A549 (cell line): ENCODE results near the gene DCN. TPM values are rescaled to one million over a fixed set of nuclear protein-coding genes. Genes with fewer than 3 reads are reported as not detected.
"Not testable (repeated sequence)": the region's sequence is repeated elsewhere in the genome, so short reads cannot be mapped to it uniquely, and the experiment has no call there.

Experiments
- ATAC-seq, 2 experiments: fragments of 200-7000 bp in 1 of 2; fragments of >200 bp in 1 of 2; cut with Nextera tagmentation in 1 of 2; cut with Tn5 transposase in 1 of 2; 3 replicates each; pipeline versions ENCODE4 v1.8.0 to v1.9.1; 2018 to 2020; ENCODE audit warnings: mild to moderate bottlenecking in 1 of 2, moderate library complexity in 1 of 2
- CTCF ChIA-PET: fragments of 300-600 bp; sonication (Branson Sonifier 250); formaldehyde crosslinking; extraction: SDS; loops from one replicate; lab custom pipeline; 2021; ENCODE audit warnings: antibody characterized with exemption, inconsistent platforms; lab: Yijun Ruan, JAX
- POLR2A ChIA-PET: fragments of 350-600 bp; formaldehyde crosslinking; extraction: SDS; loops from one replicate; lab custom pipeline; 2021; ENCODE audit warnings: antibody characterized with exemption, inconsistent platforms; lab: Yijun Ruan, JAX
- DNase-seq, 2 experiments: peaks; one replicate each; pipeline versions ENCODE4 v3.0.0 to v3.0.0-alpha.2; 2011 to 2016; ENCODE audit warnings: low read depth in 1 of 2, low spot score in 1 of 2
- FAIRE-seq: peaks from 2 replicates; lab custom pipeline; 2011; peaks lifted over from hg19 to GRCh38; lab: Jason Lieb, UNC
- H3K27ac ChIP-seq, 2 experiments: fragments of >200 bp; sonication (Bioruptor Twin); formaldehyde crosslinking; 3 replicates each; pipeline ENCODE4 v1.5.1; 2016 to 2017
- H3K4me1 ChIP-seq: fragments of >200 bp; sonication (Bioruptor Twin); formaldehyde crosslinking; 3 replicates; pipeline ENCODE4 v1.6.1; 2016
- H3K4me2 ChIP-seq: fragments of >200 bp; sonication (Bioruptor Twin); formaldehyde crosslinking; 3 replicates; pipeline ENCODE4 v1.6.1; 2016
- H3K4me3 ChIP-seq: fragments of >200 bp; sonication (Bioruptor Twin); formaldehyde crosslinking; 3 replicates; pipeline ENCODE4 v1.5.1; 2016
- H3K9me3 ChIP-seq: fragments of >200 bp; sonication (Bioruptor Twin); formaldehyde crosslinking; 3 replicates; pipeline ENCODE4 v1.6.1; 2016
- BHLHE40 ChIP-seq: IDR thresholded peaks from 2 replicates; pipeline ENCODE4 v1.6.1; 2012; ENCODE audit warnings: low read depth, low read length, inconsistent platforms
- CBX2 ChIP-seq: fragments of 200-600 bp; sonication (generic); IDR thresholded peaks from 2 replicates; pipeline ENCODE4 v1.6.1; 2016; ENCODE audit warnings: low read depth, mild to moderate bottlenecking, borderline replicate concordance
- CEBPB ChIP-seq, 2 experiments: fragments of >200 bp in 1 of 2; sonication (Bioruptor Twin) in 1 of 2; formaldehyde crosslinking in 1 of 2; IDR thresholded peaks; 2 replicates each; pipeline ENCODE4 v1.6.1; 2012 to 2016
- CHD4 ChIP-seq: fragments of 200-600 bp; sonication (generic); IDR thresholded peaks from 2 replicates; pipeline ENCODE4 v1.6.1; 2016; ENCODE audit warnings: antibody characterized with exemption, mild to moderate bottlenecking, borderline replicate concordance
- ESRRA ChIP-seq: fragments of 150-350 bp; IDR thresholded peaks from 2 replicates; pipeline ENCODE4 v1.6.1; 2014; ENCODE audit warnings: mild to moderate bottlenecking, low read length, borderline replicate concordance
- GATA3 ChIP-seq: IDR thresholded peaks from 2 replicates; pipeline ENCODE4 v1.6.1; 2012; ENCODE audit warnings: borderline replicate concordance
- HDAC2 ChIP-seq: fragments of 200-600 bp; sonication (generic); IDR thresholded peaks from 2 replicates; pipeline ENCODE4 v1.6.1; 2016
- HEYL ChIP-seq: fragments of 250-450 bp; sonication (Bioruptor Pico); IDR thresholded peaks from 2 replicates; pipeline ENCODE4 v1.8.0; 2021; ENCODE audit warnings: mild to moderate bottlenecking, moderate library complexity
- HMGXB4 ChIP-seq: fragments of 250-450 bp; sonication (Bioruptor Pico); IDR thresholded peaks from 2 replicates; pipeline ENCODE4 v1.5.0; 2021; ENCODE audit warnings: mild to moderate bottlenecking, moderate library complexity, borderline replicate concordance
- HOXB13 ChIP-seq: fragments of 250-450 bp; sonication (Bioruptor Pico); IDR thresholded peaks from 2 replicates; pipeline ENCODE4 v1.5.0; 2020; ENCODE audit warnings: low read depth, mild to moderate bottlenecking, moderate library complexity
- JUN ChIP-seq, 2 experiments: fragments of >200 bp; sonication (Bioruptor Twin); formaldehyde crosslinking; IDR thresholded peaks; 2 replicates in 1 of 2; 3 replicates in 1 of 2; pipeline ENCODE4 v1.6.1; 2016 to 2017
- MAZ ChIP-seq: fragments of 150-350 bp; IDR thresholded peaks from 2 replicates; pipeline ENCODE4 v1.6.1; 2014; ENCODE audit warnings: antibody characterized with exemption, low read depth, low read length, borderline replicate concordance
- MYC ChIP-seq: IDR thresholded peaks from 2 replicates; pipeline ENCODE4 v1.6.1; 2012; ENCODE audit warnings: mild to moderate bottlenecking, inconsistent platforms, low read length, improper control_type of control experiment, borderline replicate concordance
- NR3C1 ChIP-seq: fragments of >200 bp; sonication (Bioruptor Twin); formaldehyde crosslinking; IDR thresholded peaks from 3 replicates; pipeline ENCODE4 v1.6.1; 2017
- POLR2A ChIP-seq: IDR thresholded peaks from 2 replicates; pipeline ENCODE4 v1.6.1; 2012; ENCODE audit warnings: mild to moderate bottlenecking, low read length
- RARB ChIP-seq: fragments of 250-450 bp; sonication (Bioruptor Pico); IDR thresholded peaks from 2 replicates; pipeline ENCODE4 v1.8.0; 2021; ENCODE audit warnings: mild to moderate bottlenecking, moderate library complexity
- ZC3H11A ChIP-seq: fragments of 450-650 bp; IDR thresholded peaks from 2 replicates; pipeline ENCODE4 v1.6.1; 2014; ENCODE audit warnings: antibody characterized with exemption, mild to moderate bottlenecking
- ZSCAN20 ChIP-seq: fragments of 250-450 bp; sonication (Bioruptor Pico); IDR thresholded peaks from 2 replicates; pipeline ENCODE4 v1.8.0; 2022; ENCODE audit warnings: mild to moderate bottlenecking, moderate library complexity
- WGBS: methylation state at CpG from one replicate; pipeline ENCODE4 v1.1.6; 2017; ENCODE audit errors: missing lambda C conversion rate; 5-methylcytosine and 5-hydroxymethylcytosine counted together
- polyA plus RNA-seq, 4 experiments: library from polyadenylated mRNA; depleted of rRNA in 3 of 4; stranded (reverse); fragments of >200 nt; fragmentation: RNase III in 1 of 4; extraction: RNeasy Plus Mini Kit Qiagen cat#74134 plus additional on column Dnase treatment in 1 of 4; gene quantifications; 2 replicates in 3 of 4; 3 replicates in 1 of 4; pipeline ENCODE4 v1.2.3, GENCODE V29; 2011 to 2017
- TF ChIP-seq, protein P1 (sequence below): IDR thresholded peaks from 2 replicates; pipeline ENCODE4 v1.6.1; 2012
- TF ChIP-seq, protein P2 (sequence below): IDR thresholded peaks from 2 replicates; pipeline ENCODE4 v1.6.1; 2012
- TF ChIP-seq, protein P3 (sequence below): fragments of >200 bp; sonication (Bioruptor Twin); formaldehyde crosslinking; IDR thresholded peaks from 3 replicates; pipeline ENCODE4 v1.5.1; 2016

Gene DCN
- polyA plus RNA-seq, 2 of the 4 experiments (the other 2 are of a cell fraction) = 1.0 TPM; not detected in 1

DNA sequence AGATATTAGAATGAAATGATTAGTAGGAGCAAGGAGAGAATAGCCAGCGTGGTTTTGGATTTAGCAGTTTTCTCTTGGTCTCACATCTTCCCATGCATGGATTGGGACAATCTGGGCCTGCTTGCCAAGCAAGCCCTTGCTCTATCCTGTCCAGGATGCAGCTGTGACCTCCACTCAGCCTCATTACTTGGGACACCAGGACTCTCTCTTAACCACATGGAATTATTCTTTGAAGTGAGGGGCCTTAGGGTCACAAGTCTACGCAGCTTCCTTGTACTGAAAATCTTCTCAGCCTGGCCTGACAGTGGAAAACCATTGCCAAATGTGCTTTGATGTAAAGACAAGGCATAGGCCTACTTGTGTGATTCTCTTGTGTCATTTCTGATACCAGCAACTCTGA is 28.0 kb upstream of the DCN start:
- Histone ChIP-seq H3K4me1 (no peaks in the 10 kb centered on the region), H3K9me3 (no peaks in the 10 kb centered on the region; the same call in 2 of the 3 replicates), H3K27ac (no peak overlapping the region), H3K4me2 (no peak overlapping the region), H3K4me3 (no peak overlapping the region)
- 13% methylated on average over 2 of the region's 2 CpGs for WGBS
- FAIRE-seq (no peak), DNase-seq (no peak), ATAC-seq (no peak)
- CTCF ChIA-PET = interaction anchor here (1.2 kb wide), 1 partner anchor 14 kb away, joined by 4 read pairs; no protein-coding TSS in a partner anchor
- TF ChIP-seq, protein P1, sequence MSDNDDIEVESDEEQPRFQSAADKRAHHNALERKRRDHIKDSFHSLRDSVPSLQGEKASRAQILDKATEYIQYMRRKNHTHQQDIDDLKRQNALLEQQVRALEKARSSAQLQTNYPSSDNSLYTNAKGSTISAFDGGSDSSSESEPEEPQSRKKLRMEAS = no peak
- TF ChIP-seq MYC = no peak
- TF ChIP-seq HDAC2 = no peak
- no peak for TF ChIP-seq MAZ
- no peak for TF ChIP-seq BHLHE40
- TF ChIP-seq NR3C1 = no peak
- POLR2A ChIA-PET = no interaction called here

GRCh38 chr12:91210144-91210543 is 27.5 kb upstream of the DCN start:
- TF ChIP-seq ZC3H11A = no peak
- TF ChIP-seq CHD4 = no peak
- TF ChIP-seq ZSCAN20 = no peak
- no peak for TF ChIP-seq HMGXB4 (CRISPR knock-in tag)
- TF ChIP-seq, protein P1 = no peak
- TF ChIP-seq GATA3 = no peak
- TF ChIP-seq HEYL (CRISPR knock-in tag) = no peak
- TF ChIP-seq, protein P2, sequence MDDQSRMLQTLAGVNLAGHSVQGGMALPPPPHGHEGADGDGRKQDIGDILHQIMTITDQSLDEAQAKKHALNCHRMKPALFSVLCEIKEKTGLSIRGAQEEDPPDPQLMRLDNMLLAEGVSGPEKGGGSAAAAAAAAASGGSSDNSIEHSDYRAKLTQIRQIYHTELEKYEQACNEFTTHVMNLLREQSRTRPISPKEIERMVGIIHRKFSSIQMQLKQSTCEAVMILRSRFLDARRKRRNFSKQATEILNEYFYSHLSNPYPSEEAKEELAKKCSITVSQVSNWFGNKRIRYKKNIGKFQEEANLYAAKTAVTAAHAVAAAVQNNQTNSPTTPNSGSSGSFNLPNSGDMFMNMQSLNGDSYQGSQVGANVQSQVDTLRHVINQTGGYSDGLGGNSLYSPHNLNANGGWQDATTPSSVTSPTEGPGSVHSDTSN = no peak
- TF ChIP-seq CEBPB (IDR thresholded peaks at IDR 0.05) = no peak
- TF ChIP-seq CBX2 = no peak
- no peak for TF ChIP-seq HOXB13 (CRISPR knock-in tag)
- no peak for TF ChIP-seq BHLHE40
- TF ChIP-seq POLR2A = no peak
- no peak for TF ChIP-seq ESRRA
- no peak overlapping the region for H3K4me2 ChIP-seq
- CTCF ChIA-PET = no interaction called here
- H3K4me1 ChIP-seq = no peaks in the 10 kb centered on the region
- no peaks in the 10 kb centered on the region; the same call in 2 of the 3 replicates for H3K9me3 ChIP-seq
- DNase-seq = no peak
- H3K4me3 ChIP-seq = no peak overlapping the region
- POLR2A ChIA-PET = no interaction called here
- FAIRE-seq = no peak
- no peak for ATAC-seq
- H3K27ac ChIP-seq = no peak overlapping the region

GRCh38 chr12:91207301-91207700 is 24.7 kb upstream of the DCN start:
- POLR2A ChIA-PET, DNase-seq, ATAC-seq, H3K4me2 ChIP-seq, FAIRE-seq, H3K27ac ChIP-seq, H3K4me3 ChIP-seq, H3K4me1 ChIP-seq, H3K9me3 ChIP-seq, CTCF ChIA-PET: not testable (repeated sequence)

DNA sequence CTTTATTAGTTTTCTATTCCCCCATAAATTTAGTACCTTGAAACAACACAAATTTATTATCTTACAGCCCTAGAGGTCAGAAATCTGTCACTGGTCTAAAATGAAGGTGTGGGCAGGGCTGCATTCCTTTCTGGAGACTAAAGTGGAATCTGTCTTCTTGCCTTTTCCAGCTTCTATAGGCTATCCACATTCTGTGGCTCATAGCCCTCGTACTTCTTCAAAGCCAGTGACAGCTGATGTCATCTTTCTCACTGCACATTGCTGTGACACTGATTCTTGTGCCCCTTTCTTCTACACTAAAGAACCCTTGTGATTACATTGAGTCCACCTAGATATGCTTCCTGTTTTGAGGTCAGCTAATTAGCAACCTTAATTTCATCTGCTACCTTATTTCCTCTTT is 23.2 kb upstream of the DCN start:
- no peak overlapping the region for H3K4me3 ChIP-seq
- no peaks in the 10 kb centered on the region for H3K9me3 ChIP-seq
- no peaks in the 10 kb centered on the region for H3K4me1 ChIP-seq
- H3K27ac ChIP-seq = no peak overlapping the region
- CTCF ChIA-PET = no interaction called here
- no peak for ATAC-seq
- TF ChIP-seq, protein P3, sequence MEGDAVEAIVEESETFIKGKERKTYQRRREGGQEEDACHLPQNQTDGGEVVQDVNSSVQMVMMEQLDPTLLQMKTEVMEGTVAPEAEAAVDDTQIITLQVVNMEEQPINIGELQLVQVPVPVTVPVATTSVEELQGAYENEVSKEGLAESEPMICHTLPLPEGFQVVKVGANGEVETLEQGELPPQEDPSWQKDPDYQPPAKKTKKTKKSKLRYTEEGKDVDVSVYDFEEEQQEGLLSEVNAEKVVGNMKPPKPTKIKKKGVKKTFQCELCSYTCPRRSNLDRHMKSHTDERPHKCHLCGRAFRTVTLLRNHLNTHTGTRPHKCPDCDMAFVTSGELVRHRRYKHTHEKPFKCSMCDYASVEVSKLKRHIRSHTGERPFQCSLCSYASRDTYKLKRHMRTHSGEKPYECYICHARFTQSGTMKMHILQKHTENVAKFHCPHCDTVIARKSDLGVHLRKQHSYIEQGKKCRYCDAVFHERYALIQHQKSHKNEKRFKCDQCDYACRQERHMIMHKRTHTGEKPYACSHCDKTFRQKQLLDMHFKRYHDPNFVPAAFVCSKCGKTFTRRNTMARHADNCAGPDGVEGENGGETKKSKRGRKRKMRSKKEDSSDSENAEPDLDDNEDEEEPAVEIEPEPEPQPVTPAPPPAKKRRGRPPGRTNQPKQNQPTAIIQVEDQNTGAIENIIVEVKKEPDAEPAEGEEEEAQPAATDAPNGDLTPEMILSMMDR = no peak
- TF ChIP-seq JUN (IDR thresholded peaks at IDR 0.05) (no peak), RARB (CRISPR knock-in tag) (no peak), CBX2 (no peak)
- DNase-seq = no peak
- no peak for FAIRE-seq
- 10% methylated on average over 1 of the region's 1 CpG for WGBS
- POLR2A ChIA-PET = no interaction called here
- H3K4me2 ChIP-seq = no peak overlapping the region
